GM18519 (cell line): Measurements from ENCODE around the gene NFIA.
"Not testable (repeated sequence)": the region's sequence is repeated elsewhere in the genome, so short reads cannot be mapped to it uniquely, and the experiment has no call there.

ENCODE experiments used
- ATAC-seq: cut with Tn5 transposase; IDR thresholded peaks from one replicate; pipeline ENCODE4 v1.9.1; 2021; ENCODE audit warnings: mild to moderate bottlenecking, moderate library complexity; ENCODE audit not compliant: unreplicated experiment, low FRiP score

Gene NFIA

GRCh38 chr1:61263905-61264824, 181.8 kb downstream of the NFIA start:
- ATAC-seq, result no peak

GRCh38 chr1:61264825-61265242, 182.5 kb downstream of the NFIA start:
- ATAC-seq, result no peak

- ATAC-seq, result no peak
Observed at GRCh38 chr1:61265665-61266064, 183.3 kb downstream of the NFIA start.

GRCh38 chr1:61266738-61267137, 184.4 kb downstream of the NFIA start:
- no peak for ATAC-seq

- no peak for ATAC-seq
Observed at GRCh38 chr1:61268546-61269240, 186.3 kb downstream of the NFIA start.

GRCh38 chr1:61269602-61270001, 187.2 kb downstream of the NFIA start:
- ATAC-seq, result no peak

GRCh38 chr1:61270107-61270506, 187.7 kb downstream of the NFIA start:
- ATAC-seq, result no peak

GRCh38 chr1:61270761-61271411, 188.5 kb downstream of the NFIA start:
- no peak for ATAC-seq

- no peak for ATAC-seq
Observed at GRCh38 chr1:61271412-61271789, 189.0 kb downstream of the NFIA start.

GRCh38 chr1:61273167-61273705, 190.9 kb downstream of the NFIA start:
- ATAC-seq, result no peak

- ATAC-seq, result no peak
Observed at GRCh38 chr1:61273861-61274260, 191.5 kb downstream of the NFIA start.

GRCh38 chr1:61274939-61275338, 192.6 kb downstream of the NFIA start:
- no peak for ATAC-seq

GRCh38 chr1:61276246-61276645, 193.9 kb downstream of the NFIA start:
- no peak for ATAC-seq

GRCh38 chr1:61277121-61277690, 194.8 kb downstream of the NFIA start:
- ATAC-seq, result no peak

- not testable (repeated sequence) for ATAC-seq
Observed at GRCh38 chr1:61278503-61278902, 196.1 kb downstream of the NFIA start.

GRCh38 chr1:61278966-61279365, 196.6 kb downstream of the NFIA start:
- ATAC-seq, result no peak

- ATAC-seq, result no peak
Observed at GRCh38 chr1:61279570-61279969, 197.2 kb downstream of the NFIA start.

- no peak for ATAC-seq
Observed at GRCh38 chr1:61280452-61280851, 198.1 kb downstream of the NFIA start.

GRCh38 chr1:61282387-61282786, 200.0 kb downstream of the NFIA start:
- no peak for ATAC-seq

- no peak for ATAC-seq
Observed at GRCh38 chr1:61284248-61284854, 202.0 kb downstream of the NFIA start.
